Peyer's patch (tissue), 4 donors: Measurements from ENCODE around the gene DIPK2B. TPM values are rescaled to one million over a fixed set of nuclear protein-coding genes. Genes with fewer than 3 reads are reported as not detected.

Experiments
- DNase-seq, 3 donors: peaks; one replicate each; pipeline ENCODE4 v3.0.0-alpha.2; 2017 to 2019
- H3K27ac ChIP-seq, 4 donors: fragments of 200-600 bp; sonication (generic); one replicate each; pipeline ENCODE4 v1.5.1; 2016 to 2019
- H3K27me3 ChIP-seq, 2 donors: fragments of 200-600 bp; sonication (generic); one replicate each; pipeline ENCODE4 v1.5.1; 2019
- H3K36me3 ChIP-seq, 3 donors: fragments of 200-600 bp; sonication (generic); one replicate each; pipeline ENCODE4 v1.5.1; 2016 to 2019
- H3K4me1 ChIP-seq, 4 donors: fragments of 200-600 bp; sonication (generic); one replicate each; pipeline ENCODE4 v1.5.1; 2016 to 2019
- H3K4me3 ChIP-seq, 4 donors: fragments of 200-600 bp; sonication (generic); 1 replicate in 3 of 4; 2 replicates in 1 of 4; pipeline ENCODE4 v1.5.1; 2016 to 2019; ENCODE audit warnings: mild to moderate bottlenecking in 1 of 4
- H3K9me3 ChIP-seq, 4 donors: fragments of 200-600 bp; sonication (generic); one replicate each; pipeline ENCODE4 v1.5.1; 2016 to 2019; ENCODE audit warnings: mild to moderate bottlenecking in 1 of 4
- POLR2A ChIP-seq, 2 donors: fragments of 450-650 bp; IDR thresholded peaks; one replicate each; pipeline ENCODE4 v1.5.1; 2017; ENCODE audit warnings: antibody characterized with exemption in 2 of 2, mild to moderate bottlenecking in 2 of 2, moderate library complexity in 2 of 2
- total RNA-seq, 4 donors: library from RNA; depleted of rRNA; stranded (reverse); fragments of >200 nt; gene quantifications; one replicate each; pipeline ENCODE4 v1.1.0, GENCODE V29; 2016
- TF ChIP-seq, protein P1 (sequence below), 6 experiments: fragments of 450-650 bp in 4 of 6; fragments of 200-600 bp in 2 of 6; sonication (generic) in 1 of 6; IDR thresholded peaks; one replicate each; pipeline ENCODE4 v1.5.1; 2017 to 2019; ENCODE audit warnings: antibody characterized with exemption in 6 of 6, mild to moderate bottlenecking in 3 of 6, moderate library complexity in 1 of 6

DIPK2B gene
- total RNA-seq, 4 donors from 2014 or later = 1.8 to 9.9 (median 6.5) TPM

DNA sequence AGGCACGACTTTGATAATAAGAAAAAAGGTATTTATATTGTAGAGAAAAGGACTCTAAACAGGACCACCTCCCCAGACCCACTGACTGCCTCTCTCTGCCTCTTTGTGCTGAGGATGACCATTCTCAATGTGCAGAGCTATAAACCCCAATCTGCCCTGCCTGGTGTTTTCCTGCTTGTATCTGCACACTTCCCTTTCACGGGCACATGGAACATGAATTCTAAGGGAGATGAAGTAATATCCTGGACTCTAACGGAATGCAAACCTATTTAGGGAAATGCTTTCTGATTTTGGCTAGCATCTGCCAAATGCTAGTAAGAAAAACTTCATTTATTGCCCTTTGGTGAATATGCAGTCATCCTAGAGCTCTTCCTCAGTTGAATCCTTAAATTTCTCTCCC, 2.4 kb downstream of the DIPK2B start:
- Histone ChIP-seq H3K4me3 (no peak overlapping the region), H3K27ac (no peak overlapping the region), H3K27me3 (no peaks in the 10 kb centered on the region), H3K4me1 (no peaks in the 10 kb centered on the region), H3K9me3 (no peaks in the 10 kb centered on the region), H3K36me3 (no peaks in the 10 kb centered on the region)
- TF ChIP-seq, protein P1, sequence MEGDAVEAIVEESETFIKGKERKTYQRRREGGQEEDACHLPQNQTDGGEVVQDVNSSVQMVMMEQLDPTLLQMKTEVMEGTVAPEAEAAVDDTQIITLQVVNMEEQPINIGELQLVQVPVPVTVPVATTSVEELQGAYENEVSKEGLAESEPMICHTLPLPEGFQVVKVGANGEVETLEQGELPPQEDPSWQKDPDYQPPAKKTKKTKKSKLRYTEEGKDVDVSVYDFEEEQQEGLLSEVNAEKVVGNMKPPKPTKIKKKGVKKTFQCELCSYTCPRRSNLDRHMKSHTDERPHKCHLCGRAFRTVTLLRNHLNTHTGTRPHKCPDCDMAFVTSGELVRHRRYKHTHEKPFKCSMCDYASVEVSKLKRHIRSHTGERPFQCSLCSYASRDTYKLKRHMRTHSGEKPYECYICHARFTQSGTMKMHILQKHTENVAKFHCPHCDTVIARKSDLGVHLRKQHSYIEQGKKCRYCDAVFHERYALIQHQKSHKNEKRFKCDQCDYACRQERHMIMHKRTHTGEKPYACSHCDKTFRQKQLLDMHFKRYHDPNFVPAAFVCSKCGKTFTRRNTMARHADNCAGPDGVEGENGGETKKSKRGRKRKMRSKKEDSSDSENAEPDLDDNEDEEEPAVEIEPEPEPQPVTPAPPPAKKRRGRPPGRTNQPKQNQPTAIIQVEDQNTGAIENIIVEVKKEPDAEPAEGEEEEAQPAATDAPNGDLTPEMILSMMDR (IDR thresholded peaks at IDR 0.05) = no peak
- no peak for TF ChIP-seq POLR2A (IDR thresholded peaks at IDR 0.05)
- no peak for DNase-seq

DNA sequence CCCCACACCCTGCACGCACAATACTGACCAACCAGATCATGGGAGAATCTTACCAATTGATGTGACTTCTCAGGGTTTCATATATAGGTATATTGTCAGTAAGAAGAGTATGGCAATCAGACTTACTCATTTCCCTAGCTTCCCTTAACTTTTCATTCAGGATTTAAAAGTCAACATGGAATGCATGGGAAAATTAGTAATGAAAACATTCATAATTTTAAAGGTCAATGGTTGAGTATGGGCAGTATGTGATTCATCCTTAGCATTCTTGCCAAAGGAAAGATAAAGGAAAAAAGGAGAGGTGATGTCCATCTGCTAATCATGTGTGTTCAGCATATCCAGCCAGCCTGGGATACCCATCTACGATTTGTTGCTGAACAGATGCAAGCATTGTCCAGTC, 4.0 kb downstream of the DIPK2B start:
- no peak overlapping the region for H3K4me3 ChIP-seq
- H3K27ac ChIP-seq = no peak overlapping the region
- H3K9me3 ChIP-seq = no peaks in the 10 kb centered on the region
- H3K36me3 ChIP-seq = no peaks in the 10 kb centered on the region
- TF ChIP-seq, protein P1 (IDR thresholded peaks at IDR 0.05) = no peak
- H3K4me1 ChIP-seq = no peaks in the 10 kb centered on the region
- no peaks in the 10 kb centered on the region for H3K27me3 ChIP-seq
- no peak for DNase-seq

DNA sequence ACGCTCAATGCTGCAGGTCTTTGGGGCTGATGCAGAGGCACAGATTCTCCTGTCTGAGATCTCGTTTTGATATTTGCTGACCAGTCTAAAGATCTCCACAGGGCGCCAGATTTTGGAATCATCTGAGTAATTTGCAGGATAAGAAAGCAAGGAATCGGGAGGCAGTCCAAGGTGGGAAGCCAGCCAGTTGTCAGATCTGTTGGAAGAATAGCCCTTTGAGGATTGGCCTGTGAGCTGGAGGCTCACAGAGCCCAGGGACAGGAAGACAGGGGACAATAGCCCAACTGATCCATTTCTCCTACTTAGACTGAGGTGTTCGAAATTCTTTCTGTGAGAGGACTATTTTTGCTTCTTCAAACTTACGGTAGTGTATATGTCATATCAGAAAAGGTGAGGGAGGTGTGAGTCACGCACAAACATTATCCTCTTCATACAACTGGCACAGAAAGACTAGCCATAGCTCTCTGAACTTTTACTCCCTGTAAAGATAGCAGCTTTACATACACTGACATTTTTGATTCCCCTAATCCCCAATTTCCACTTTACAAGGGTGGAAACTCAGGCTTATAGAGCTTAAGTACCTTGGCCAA, 8.8 kb downstream of the DIPK2B start:
- Histone ChIP-seq H3K27me3 (no peaks in the 10 kb centered on the region), H3K36me3 (no peaks in the 10 kb centered on the region), H3K27ac (no peak overlapping the region), H3K4me3 (no peak overlapping the region), H3K4me1 (no peaks in the 10 kb centered on the region), H3K9me3 (no peaks in the 10 kb centered on the region)
- no peak for DNase-seq
- TF ChIP-seq POLR2A (IDR thresholded peaks at IDR 0.05) = no peak
- TF ChIP-seq, protein P1 (IDR thresholded peaks at IDR 0.05) = no peak

DNA sequence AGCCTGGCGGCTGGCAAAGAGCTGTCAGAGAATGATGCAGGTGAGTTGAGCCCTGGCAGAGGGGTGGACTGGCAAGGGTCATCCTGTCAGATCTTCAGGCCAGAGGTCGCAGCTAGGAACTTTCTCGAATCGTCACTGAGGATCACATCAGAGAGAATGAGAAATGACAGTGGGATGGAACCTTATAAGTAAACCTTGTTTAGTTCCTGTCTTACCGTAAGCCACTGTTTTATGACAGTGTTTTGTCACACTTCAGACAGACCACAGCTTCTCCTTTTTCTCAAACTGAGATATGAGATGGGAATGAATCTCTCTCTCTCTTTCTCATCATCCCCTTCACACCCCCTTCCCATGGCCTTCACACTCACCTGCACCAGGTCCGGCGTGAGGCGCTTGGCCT, 9.3 kb downstream of the DIPK2B start:
- Histone ChIP-seq H3K27ac (no peak overlapping the region), H3K4me3 (no peak overlapping the region), H3K4me1 (no peaks in the 10 kb centered on the region), H3K9me3 (no peaks in the 10 kb centered on the region), H3K27me3 (no peaks in the 10 kb centered on the region), H3K36me3 (no peaks in the 10 kb centered on the region)
- TF ChIP-seq, protein P1 (IDR thresholded peaks at IDR 0.05) = no peak
- no peak for TF ChIP-seq POLR2A (IDR thresholded peaks at IDR 0.05)
- DNase-seq = no peak

DNA sequence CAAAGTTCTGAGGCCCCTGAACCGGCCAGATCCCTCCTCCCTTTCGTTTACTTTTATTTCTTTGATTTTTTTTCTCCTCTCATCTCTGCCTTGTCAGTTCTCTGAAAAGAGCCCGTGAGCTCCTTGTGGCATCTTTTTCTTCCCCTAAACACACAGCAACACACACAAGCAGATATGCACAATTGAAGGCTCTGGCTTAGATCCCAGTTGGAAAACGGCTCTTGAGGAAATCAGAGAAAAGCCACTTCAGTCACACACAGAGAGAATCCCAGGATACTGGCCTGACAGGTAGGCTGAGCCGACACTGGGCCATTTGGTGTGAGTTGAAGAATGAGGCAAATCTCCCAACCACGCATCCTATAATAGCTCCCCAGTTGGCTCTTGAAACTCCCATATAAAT, 12.9 kb downstream of the DIPK2B start:
- TF ChIP-seq POLR2A (IDR thresholded peaks at IDR 0.05) = no peak
- TF ChIP-seq, protein P1 (IDR thresholded peaks at IDR 0.05) = no peak
- no peaks in the 10 kb centered on the region for H3K4me1 ChIP-seq
- no peak for DNase-seq
- H3K4me3 ChIP-seq = peak overlapping the region in 3 of 4 donors; percentile 27 to 49 (median 44)
- no peaks in the 10 kb centered on the region for H3K9me3 ChIP-seq
- no peak overlapping the region for H3K27ac ChIP-seq
- no peaks in the 10 kb centered on the region for H3K36me3 ChIP-seq
- no peaks in the 10 kb centered on the region for H3K27me3 ChIP-seq

DNA sequence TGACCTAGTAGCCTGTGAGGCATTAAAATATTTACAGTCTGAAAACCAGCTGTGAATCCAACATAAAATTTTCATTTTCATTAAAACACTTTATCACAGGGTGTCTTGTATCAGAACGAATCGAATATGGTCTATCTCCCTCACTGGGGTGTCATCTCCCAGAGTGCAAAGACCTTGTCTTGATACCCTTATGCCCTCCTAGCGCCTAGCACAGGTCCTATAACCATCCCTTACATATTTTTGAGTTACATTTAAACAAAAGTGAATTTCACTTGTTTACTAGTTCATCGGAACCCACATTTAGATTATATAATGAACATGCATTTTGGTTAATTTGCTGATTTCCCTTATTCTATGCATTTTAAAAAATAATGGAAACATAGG, 14.0 kb downstream of the DIPK2B start:
- TF ChIP-seq, protein P1 (IDR thresholded peaks at IDR 0.05) = no peak
- no peak for TF ChIP-seq POLR2A (IDR thresholded peaks at IDR 0.05)
- no peak for DNase-seq
- H3K27ac ChIP-seq = no peak overlapping the region

More for the DNA sequence above, 14.0 kb downstream of the DIPK2B start:
- Histone ChIP-seq H3K9me3 (no peaks in the 10 kb centered on the region), H3K4me1 (no peaks in the 10 kb centered on the region), H3K4me3 (peak overlapping the region in 2 of 4 donors; percentile 44 to 49), H3K27me3 (no peaks in the 10 kb centered on the region), H3K36me3 (no peaks in the 10 kb centered on the region)
